Activated CD4-positive, CD25-positive, alpha-beta regulatory T cell treated with anti-CD3 and anti-CD28 coated beads, Interleukin-2, amount 50 U/mL, for 24 hours (primary cell): ENCODE results near the gene LHFPL2.

Experiments
- ATAC-seq, 2 donors: fragments of 150-1000 bp; cut with Tn5 transposase; one replicate each; pipeline ENCODE4 v1.10.0; 2021; ENCODE audit warnings: mild to moderate bottlenecking in 1 of 2, moderate library complexity in 1 of 2

LHFPL2 gene

DNA sequence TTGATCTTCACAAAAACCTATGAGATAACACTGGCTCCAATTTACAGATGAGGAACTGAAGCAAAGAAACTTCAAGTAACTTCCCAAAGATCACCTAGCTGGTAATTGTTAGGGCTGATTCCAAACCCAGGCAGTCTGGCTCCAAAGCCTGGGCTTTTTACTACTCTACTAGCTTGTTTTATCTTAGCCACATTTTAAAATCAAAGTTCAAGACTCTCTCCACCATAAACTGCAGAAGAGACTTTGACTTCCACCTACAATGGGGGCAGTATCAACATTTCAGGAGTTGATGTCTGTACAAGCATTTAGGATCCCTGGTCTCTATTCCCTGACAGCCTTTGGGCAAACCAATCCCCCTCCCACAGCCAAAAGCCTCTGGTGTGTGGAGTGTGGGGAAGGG, 33.8 kb downstream of the LHFPL2 start:
- no peak for ATAC-seq

GRCh38 chr5:78613756-78614155, 34.8 kb downstream of the LHFPL2 start:
- no peak for ATAC-seq

GRCh38 chr5:78613151-78613533, 35.4 kb downstream of the LHFPL2 start:
- no peak for ATAC-seq

GRCh38 chr5:78612227-78613150, 36.1 kb downstream of the LHFPL2 start:
- ATAC-seq: no peak

DNA sequence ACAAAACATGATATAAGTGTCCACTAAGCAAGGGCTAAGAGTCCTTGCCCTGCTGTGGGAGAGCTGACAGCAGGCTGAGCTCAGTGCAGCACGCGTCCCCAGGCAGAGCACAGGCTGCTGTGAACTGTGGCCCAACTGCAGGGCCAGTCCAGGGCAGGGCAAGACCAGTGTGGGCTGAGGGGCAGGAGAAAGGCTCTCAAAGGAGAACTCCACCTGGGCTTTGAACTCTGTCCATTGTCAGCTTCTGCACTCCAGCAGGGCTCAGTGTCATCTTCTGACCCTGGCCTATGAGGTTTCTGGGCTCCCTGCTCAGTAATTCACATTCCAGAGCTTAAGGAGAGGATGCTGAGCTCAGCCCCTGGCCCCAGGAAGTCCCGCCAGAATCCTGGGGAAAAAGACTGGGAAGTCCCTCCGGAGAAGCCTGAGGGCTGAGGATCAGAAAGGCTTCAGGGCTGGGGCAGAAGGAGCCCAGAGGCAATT, 37.4 kb downstream of the LHFPL2 start:
- ATAC-seq: no peak

DNA sequence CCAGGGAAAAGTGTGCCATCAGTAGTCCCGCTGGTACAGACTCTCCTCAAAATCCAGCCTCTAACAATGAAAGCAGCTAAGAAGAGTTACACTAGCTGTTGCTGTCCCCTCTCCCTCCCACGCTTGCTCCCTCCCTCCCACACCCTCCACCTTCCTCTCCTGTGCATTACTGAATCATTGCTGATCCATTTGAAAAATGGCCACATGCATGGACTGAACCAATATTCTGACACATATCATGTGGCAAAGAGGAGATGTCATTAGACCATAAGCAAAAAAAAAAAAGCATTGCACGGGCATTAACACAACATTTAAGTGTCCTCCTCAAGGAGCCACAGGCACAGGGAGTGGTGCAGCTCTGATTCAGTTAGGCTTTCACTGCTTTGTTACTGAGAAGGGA, 37.9 kb downstream of the LHFPL2 start:
- ATAC-seq: no peak

- ATAC-seq: no peak
Observed at GRCh38 chr5:78610163-78610583, 38.4 kb downstream of the LHFPL2 start.

DNA sequence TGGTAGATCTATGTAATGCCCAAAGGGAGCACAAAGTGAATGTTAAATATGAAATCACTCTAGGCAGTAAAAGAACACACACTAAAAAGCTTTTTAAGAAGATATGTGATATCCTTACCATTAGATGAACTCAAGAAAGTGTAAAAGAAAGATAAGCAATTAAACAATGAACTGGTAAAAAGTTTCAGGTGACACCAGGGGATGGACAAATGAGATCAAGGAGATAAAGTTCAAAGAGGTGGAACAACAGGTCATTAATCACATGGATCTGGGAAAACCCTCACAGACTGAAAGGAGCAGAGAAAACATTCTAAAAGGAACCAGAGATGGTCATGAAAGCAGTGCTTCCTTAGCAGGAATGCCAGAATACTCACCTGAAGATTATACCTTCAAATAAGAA, 40.7 kb downstream of the LHFPL2 start:
- ATAC-seq: no peak

DNA sequence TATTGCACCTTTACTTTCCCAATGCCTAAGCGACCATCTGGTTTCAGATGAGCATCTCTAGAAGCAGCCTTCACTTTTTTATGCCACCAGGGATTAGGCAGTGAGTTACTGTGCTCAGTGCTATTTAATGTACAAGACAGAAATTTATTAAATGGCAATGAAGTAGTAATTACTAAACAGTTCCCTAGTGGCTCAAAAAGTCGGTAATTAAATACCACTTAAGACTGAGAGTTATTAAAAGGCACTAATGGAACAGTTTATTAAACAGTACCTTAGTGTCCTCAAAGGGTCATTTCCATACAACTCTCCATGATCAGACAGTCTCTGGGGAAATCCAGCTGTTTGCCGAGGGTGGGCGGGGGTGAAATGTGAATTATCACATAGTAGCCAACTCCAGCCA, 42.3 kb downstream of the LHFPL2 start:
- no peak for ATAC-seq

GRCh38 chr5:78605611-78606010, 43.0 kb downstream of the LHFPL2 start:
- no peak for ATAC-seq

DNA sequence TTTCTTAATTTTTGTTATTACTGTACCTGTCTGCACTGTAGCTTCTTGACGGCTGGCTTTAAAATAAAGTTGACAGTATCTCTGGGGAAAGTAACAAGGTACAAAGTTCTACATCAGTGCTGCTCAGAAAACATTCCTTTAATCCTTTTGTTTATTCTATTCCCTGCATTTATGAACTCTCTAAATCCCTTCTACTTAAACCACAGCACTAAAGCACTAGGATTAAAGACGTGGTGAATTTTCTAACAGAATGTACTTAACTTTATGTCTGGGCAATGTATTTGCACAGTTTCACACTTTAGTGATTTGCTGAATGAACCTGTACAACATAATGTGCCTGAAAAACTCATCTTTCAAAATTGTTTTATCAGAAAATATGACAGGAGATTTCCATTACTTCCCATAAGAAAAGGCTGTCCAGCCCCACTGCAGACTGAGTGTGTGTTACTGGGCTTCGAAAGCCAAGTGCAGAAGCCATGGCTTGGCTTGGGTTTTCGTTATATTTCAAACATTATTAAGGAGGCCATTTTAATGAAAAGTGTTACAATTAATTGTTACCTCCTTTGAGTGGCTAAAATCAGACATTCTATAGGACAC, 43.8 kb downstream of the LHFPL2 start:
- ATAC-seq: no peak

DNA sequence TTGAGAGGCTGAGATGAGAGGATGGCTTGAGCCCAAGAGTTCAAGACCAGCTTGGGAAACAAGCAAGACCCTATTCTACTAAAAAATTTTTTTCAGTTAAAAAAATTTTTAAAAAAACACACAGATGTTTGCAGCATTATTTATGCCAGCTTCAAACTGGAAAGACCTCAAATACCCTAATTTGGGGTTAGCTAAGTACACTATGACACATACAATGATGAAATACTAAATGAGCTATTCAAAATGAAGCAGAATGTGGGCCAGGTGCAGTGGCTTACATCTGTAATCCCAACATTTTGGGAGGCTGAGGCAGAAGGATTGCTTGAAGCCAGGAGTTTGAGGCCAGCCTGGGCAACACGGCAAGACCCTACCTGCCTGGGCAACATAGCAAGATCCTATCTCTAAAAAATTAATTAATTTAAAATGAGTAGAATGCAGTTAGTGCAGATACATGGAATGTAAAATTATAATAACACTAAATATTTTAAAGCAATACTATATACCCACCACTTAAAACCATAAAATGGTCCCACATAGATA, 44.9 kb downstream of the LHFPL2 start:
- no peak for ATAC-seq

GRCh38 chr5:78602400-78602799, 46.2 kb downstream of the LHFPL2 start:
- no peak for ATAC-seq

DNA sequence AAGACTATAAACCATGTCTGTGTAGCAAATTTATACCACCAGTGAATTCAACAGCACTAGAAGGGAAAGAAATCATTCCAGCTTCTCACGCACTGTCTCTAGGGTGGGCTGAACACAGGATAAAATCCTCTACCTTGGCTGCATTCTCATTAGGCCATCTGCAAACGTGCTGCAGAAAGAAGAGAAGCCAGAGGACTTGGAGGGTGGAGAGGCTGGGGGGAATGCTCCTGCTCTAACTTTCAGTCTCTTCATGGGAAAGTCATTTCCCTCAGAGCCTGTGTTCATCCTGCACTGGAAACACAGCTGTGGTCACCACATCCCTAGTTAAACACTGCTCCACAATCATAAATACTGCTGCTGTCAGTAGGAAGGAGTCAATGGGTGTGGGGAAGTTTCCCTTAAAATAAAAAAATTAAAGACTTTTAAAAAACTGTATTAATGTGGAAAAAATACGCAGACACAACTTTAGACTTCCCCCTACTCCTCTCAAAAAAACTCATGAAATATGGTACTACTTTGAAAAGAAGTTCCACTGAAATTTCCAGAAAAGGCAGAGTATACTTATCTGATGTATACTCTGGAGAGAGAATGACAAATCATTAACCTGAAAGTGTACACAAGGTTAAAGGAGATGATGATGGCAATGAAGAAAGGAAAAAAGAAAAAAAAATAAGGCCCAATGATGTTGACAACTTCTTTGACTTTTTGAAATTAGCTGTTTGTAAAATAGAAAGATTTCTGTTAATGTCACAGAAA, 46.8 kb downstream of the LHFPL2 start:
- no peak for ATAC-seq

DNA sequence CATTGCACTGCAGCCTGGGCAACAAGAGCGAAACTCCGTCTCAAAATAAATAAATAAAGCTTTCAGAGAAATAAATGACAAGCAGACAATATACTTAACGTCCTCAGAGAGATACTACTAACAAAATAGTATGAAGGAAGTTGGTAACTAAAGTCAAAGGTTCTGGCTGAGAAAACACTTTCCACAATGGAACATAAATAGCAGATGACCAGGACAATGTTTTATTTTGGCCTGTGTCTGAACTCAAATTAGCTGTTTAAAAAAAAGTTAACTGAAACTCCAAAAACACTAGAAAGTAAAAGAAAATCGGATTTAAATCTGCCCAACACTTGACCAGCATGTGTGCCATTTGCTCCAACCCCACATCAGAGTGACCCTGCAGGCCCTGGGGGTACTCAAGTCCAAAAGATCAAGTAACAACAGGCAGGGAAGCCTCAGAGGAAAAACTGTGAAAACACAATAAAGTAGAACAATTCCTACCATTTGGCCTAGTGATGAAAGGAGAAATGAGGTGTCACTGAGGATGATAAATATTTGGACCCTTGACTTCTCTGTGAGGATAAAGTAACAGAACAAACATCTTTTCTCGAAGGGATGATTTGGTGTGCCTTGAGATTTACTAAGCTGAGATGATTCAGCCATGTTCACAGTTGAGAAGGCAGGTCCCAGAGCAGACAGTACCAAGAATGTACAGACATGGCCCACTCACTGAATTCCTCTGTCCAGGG, 47.7 kb downstream of the LHFPL2 start:
- no peak for ATAC-seq

- ATAC-seq: no peak
Observed at GRCh38 chr5:78598973-78599372, 49.6 kb downstream of the LHFPL2 start.

DNA sequence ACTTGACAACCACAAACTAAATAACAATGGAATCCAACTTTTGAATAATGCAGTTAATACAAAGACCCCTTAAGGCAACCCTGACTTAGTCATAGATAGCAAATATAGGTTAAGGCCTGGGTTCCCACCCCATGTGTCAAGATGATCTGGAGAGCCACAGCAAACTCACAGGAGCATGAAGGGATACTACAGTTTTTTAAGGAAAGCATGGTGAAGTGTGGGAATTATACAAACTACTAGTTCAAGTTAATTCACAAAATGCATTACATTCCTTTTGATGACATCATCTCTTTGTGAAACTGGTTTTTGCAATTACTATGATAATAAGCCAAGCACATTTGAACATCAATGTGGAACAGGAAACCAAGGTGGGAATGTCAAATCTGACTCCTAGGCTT, 50.6 kb downstream of the LHFPL2 start:
- no peak for ATAC-seq

DNA sequence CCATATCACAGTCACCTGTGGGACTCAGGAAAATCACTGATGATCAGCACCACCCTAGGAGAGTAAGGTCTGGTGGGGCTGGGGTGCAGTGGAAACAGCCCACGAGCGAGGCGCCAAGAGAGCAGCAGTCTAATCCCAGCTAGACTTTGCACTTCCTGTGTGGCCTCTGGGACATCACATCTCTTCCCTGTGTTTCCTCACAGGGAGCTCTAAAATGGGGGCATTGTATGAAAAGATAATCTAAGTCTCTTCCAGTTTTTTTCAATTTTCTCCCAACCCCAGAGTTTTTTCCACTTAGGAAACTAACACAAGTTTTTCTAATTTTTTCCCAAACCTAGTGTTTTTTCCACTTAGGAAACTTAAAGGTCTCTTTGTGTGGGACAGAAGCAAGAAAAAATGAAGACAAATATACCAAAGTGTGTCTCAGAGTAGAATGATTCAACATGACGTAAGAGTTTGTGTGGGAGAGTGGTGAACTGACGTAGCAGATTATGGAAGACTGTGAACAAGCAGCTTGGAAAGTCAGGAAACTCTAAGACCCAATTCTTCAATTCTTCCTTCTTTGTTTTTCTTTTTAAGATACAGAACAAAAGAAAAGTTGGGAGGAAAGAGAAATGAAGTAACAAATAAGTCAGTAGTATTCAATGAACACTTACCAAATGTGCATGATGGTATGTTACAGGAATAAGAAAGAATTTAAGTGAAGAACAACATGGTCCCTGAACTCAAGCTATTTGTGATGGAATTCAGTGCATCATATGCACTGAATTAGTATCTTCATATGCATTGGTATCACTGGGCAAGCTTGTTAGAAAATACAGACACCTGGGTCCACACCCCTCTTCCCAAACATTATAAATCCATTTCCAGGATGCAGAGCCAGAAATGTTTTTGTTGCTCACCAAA, 51.3 kb downstream of the LHFPL2 start:
- ATAC-seq: no peak

DNA sequence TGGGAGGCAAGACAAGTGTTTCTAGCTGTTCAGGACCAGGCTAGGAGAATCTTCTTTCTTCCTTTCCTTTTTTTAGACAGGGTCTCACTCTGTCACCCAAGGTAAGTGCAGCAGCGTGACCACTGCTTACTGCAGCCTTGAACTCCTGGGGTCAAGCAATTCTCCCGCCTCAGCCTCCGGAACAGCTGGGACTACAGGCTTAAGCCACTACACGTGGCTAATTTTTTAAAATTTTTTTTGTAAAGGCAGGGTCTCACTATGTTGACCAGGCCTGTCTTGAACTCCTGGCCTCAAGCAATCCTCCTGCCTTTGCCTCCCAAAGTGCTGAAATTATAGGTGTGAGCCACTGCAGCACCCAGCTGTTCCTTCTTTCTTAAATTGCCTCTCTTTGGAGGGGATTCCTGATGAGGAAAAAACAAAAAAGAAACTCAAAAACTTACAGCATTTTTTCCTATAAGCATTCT, 53.1 kb downstream of the LHFPL2 start:
- no peak for ATAC-seq

DNA sequence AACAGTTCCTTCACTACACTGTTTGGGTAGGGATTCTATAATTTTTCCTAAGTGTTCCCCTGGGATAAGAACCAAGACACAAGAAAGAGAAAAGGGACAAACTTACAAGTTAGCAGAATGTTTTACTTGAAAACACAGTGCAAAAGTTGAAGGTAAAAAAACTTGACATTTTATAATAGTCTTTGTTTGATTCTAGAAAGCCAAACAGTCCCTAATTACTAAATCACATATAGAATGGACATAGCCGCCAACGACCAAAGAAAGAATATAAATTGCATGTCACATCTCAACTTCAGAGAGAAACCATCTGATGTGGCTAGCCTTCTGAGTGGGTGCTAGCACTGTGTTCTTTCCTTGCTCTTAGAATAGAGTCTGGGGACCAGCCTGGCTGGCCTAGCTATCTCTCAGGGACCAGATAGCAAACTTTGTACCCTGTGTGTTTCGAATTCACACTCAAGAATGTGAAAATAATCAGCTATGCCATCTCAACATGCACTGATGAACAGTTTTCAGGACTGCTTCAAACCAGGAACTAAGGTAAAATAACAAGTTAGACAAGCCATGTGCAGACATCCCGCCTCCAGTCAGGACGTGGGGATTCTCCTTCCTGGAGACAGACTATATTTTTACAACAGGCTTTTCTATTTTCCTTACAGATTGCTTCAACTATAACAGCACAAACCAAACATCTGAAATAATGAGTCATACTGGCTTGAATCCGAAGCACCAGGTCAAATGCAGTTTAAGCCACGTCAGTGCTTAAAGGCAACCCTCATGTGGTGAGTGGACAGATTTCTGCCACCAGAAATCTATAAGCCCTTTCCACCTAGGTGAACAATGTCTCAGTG, 53.7 kb downstream of the LHFPL2 start:
- no peak for ATAC-seq
